H1 (cell line): ENCODE results near the gene PANX2.

ENCODE experiments used
- CTCF ChIP-seq, 3 experiments: IDR thresholded peaks; 1 replicate in 2 of 3; 2 replicates in 1 of 3; pipeline versions ENCODE4 v1.5.1 to v1.6.1; 2011; ENCODE audit warnings: low read length in 3 of 3, mild to moderate bottlenecking in 3 of 3, inconsistent platforms in 2 of 3, low read depth in 1 of 3, moderate library complexity in 1 of 3; ENCODE audit not compliant: insufficient read depth in 1 of 3; ENCODE audit errors: control extremely low read depth in 1 of 3
- EZH2 ChIP-seq: fragments of 200-600 bp; sonication (generic); IDR thresholded peaks from 2 replicates; pipeline ENCODE4 v1.7.1; 2012; ENCODE audit warnings: low read depth, mild to moderate bottlenecking, moderate library complexity, low read length, inconsistent platforms; ENCODE audit not compliant: severe bottlenecking
- POLR2A ChIP-seq, 2 experiments: IDR thresholded peaks; 1 replicate in 1 of 2; 2 replicates in 1 of 2; pipeline ENCODE4 v1.6.1; 2011; ENCODE audit warnings: low read depth in 2 of 2, low read length in 2 of 2, mild to moderate bottlenecking in 2 of 2; ENCODE audit errors: control extremely low read depth in 1 of 2
- RBBP5 ChIP-seq: IDR thresholded peaks from 2 replicates; pipeline ENCODE4 v1.7.1; 2012; ENCODE audit warnings: low read depth, mild to moderate bottlenecking, inconsistent platforms, low read length, moderate library complexity, borderline replicate concordance
- SP4 ChIP-seq: IDR thresholded peaks from 2 replicates; pipeline ENCODE4 v1.6.1; 2012; ENCODE audit warnings: low read length, inconsistent platforms
- USF2 ChIP-seq: IDR thresholded peaks from 2 replicates; pipeline ENCODE4 v1.6.1; 2011; ENCODE audit warnings: low read length, improper control_type of control experiment

- TF ChIP-seq CTCF (IDR thresholded peaks at IDR 0.05; ENCODE audit: control extremely low read depth in 1 of 3, insufficient read depth in 1 of 3, low read depth in 1 of 3, low read length in 3 of 3) (no peak), POLR2A (IDR thresholded peaks at IDR 0.05; ENCODE audit: control extremely low read depth in 1 of 2, low read depth in 2 of 2, low read length in 2 of 2) (no peak), RBBP5 (no peak), SP4 (no peak), EZH2 (no peak), USF2 (no peak)
Measured at GRCh38 chr22:50125029-50125428, 45.5 kb upstream of the PANX2 start.
